ENCODE results near the gene ANXA6.

The ANXA6 gene

DNA sequence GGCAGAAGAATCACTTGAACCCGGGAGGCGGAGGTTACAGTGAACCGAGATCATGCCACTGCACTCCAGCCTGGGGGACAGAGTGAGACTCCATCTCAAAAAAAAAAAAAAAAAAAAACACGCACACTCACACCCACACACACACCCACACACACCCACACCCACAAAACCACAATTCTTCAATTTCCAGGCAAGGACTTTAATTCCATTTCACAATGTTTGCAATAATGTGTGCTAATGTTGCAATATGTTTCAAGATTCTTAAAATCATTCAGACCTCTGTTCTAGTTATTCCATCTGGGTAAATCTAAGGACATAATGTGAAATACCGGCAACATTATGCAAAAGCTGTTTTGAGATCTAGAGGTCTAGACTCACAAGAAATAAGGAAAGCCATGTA is 38.0 kb upstream of the ANXA6 start:
- Histone ChIP-seq H3K27me3 (ENCODE audit: insufficient read depth, low read depth) (no peaks in the 10 kb centered on the region), H3K27ac (no peak overlapping the region), H4K20me1 (ENCODE audit: insufficient read depth) (no peaks in the 10 kb centered on the region), H3K4me2 (no peak overlapping the region), H3K4me1 (ENCODE audit: low read depth, poor library complexity, severe bottlenecking) (peaks cover 20% of the 10 kb centered on the region), H3K36me3 (ENCODE audit: insufficient read depth) (no peaks in the 10 kb centered on the region), H3K9ac (no peak overlapping the region), H3K4me3 (IDR thresholded peaks at IDR 0.05; ENCODE audit: insufficient read depth, low read depth, low read length) (no peak overlapping the region), H2AFZ (ENCODE audit: low read depth) (no peak overlapping the region), H3K79me2 (ENCODE audit: insufficient read depth, low read depth) (no peaks in the 10 kb centered on the region)
- TF ChIP-seq, protein P1, sequence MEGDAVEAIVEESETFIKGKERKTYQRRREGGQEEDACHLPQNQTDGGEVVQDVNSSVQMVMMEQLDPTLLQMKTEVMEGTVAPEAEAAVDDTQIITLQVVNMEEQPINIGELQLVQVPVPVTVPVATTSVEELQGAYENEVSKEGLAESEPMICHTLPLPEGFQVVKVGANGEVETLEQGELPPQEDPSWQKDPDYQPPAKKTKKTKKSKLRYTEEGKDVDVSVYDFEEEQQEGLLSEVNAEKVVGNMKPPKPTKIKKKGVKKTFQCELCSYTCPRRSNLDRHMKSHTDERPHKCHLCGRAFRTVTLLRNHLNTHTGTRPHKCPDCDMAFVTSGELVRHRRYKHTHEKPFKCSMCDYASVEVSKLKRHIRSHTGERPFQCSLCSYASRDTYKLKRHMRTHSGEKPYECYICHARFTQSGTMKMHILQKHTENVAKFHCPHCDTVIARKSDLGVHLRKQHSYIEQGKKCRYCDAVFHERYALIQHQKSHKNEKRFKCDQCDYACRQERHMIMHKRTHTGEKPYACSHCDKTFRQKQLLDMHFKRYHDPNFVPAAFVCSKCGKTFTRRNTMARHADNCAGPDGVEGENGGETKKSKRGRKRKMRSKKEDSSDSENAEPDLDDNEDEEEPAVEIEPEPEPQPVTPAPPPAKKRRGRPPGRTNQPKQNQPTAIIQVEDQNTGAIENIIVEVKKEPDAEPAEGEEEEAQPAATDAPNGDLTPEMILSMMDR (conservative IDR thresholded peaks at IDR 0.05; ENCODE audit: low read depth, low read length): no peak

DNA sequence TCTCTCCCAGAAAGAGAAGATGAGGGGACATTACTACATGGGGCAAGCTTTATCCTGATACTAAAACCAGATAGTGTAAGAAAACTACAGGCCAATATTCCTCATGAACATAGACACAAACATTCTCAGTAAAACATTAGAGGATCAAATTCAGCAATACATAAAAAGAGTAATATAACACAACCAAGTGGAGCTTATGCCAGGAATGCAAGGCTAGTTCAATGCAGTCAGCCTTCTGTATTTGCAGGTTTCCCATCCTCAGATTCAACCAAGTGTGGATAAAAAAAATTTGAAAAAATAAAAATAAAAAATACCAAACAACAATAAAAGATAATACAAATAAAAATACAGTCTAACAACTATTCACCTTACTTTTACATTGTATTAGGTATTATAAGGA is 35.0 kb upstream of the ANXA6 start:
- Histone ChIP-seq H3K79me2 (ENCODE audit: insufficient read depth, low read depth) (no peaks in the 10 kb centered on the region), H3K4me2 (no peak overlapping the region)

DNA sequence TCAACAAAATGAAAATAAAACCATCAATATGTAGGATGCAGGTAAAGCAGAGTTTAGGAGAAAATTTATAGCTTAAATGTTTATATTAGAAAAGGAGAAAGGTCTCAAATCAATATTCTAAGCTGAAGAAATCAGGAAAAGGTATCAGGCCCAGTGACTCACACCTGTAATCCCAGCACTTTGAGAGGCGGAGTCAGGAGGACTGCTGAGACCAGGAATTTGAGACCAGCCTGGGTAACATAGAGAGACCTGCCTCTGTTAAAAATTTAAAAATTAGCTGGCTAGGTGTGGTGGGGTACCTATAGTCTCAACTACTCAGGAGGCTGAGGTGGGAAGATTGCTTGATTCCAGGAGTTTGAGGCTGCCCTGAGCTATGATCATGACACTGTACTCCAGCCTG is 34.1 kb upstream of the ANXA6 start:
- TF ChIP-seq, protein P1 (conservative IDR thresholded peaks at IDR 0.05; ENCODE audit: low read depth, low read length): no peak
- Histone ChIP-seq H2AFZ (ENCODE audit: low read depth) (no peak overlapping the region), H3K9ac (no peak overlapping the region), H3K4me1 (ENCODE audit: low read depth, poor library complexity, severe bottlenecking) (peaks cover 10% of the 10 kb centered on the region), H3K4me3 (IDR thresholded peaks at IDR 0.05; ENCODE audit: insufficient read depth, low read depth, low read length) (no peak overlapping the region), H3K27ac (no peak overlapping the region), H4K20me1 (ENCODE audit: insufficient read depth) (no peaks in the 10 kb centered on the region), H3K36me3 (ENCODE audit: insufficient read depth) (no peaks in the 10 kb centered on the region), H3K27me3 (ENCODE audit: insufficient read depth, low read depth) (no peaks in the 10 kb centered on the region), H3K4me2 (no peak overlapping the region), H3K79me2 (ENCODE audit: insufficient read depth, low read depth) (no peaks in the 10 kb centered on the region)

More for the DNA sequence above, 35.0 kb upstream of the ANXA6 start:
- Histone ChIP-seq H3K27me3 (ENCODE audit: insufficient read depth, low read depth) (no peaks in the 10 kb centered on the region), H3K36me3 (ENCODE audit: insufficient read depth) (no peaks in the 10 kb centered on the region), H2AFZ (ENCODE audit: low read depth) (no peak overlapping the region), H3K4me1 (ENCODE audit: low read depth, poor library complexity, severe bottlenecking) (peaks cover 19% of the 10 kb centered on the region), H3K4me3 (IDR thresholded peaks at IDR 0.05; ENCODE audit: insufficient read depth, low read depth, low read length) (no peak overlapping the region), H3K27ac (no peak overlapping the region), H4K20me1 (ENCODE audit: insufficient read depth) (no peaks in the 10 kb centered on the region), H3K9ac (no peak overlapping the region)
- TF ChIP-seq, protein P1 (conservative IDR thresholded peaks at IDR 0.05; ENCODE audit: low read depth, low read length): no peak

DNA sequence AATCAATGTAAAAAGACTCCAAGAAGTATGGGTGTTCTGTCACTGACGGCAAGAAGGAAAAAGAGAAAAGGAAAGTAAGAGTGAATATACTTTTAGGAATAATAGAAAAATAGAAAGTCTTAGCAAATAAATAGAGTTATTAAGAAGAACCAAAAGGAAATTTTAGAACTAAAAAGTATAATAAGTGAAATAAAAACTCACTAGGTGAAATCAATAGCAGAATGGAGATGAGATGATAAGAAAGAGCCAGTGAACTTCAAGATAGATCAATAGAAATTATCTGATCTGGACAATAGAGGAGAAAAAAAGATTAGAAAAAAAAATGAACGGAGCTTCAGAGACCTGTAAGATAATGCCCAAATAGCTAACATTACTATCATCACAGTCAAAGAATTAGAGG is 31.6 kb upstream of the ANXA6 start:
- H3K27ac ChIP-seq: no peak overlapping the region
- H3K27me3 ChIP-seq (ENCODE audit: insufficient read depth, low read depth): no peaks in the 10 kb centered on the region
- no peaks in the 10 kb centered on the region for H3K79me2 ChIP-seq (ENCODE audit: insufficient read depth, low read depth)
- H2AFZ ChIP-seq (ENCODE audit: low read depth): no peak overlapping the region
- no peak overlapping the region for H3K4me2 ChIP-seq
- H4K20me1 ChIP-seq (ENCODE audit: insufficient read depth): no peaks in the 10 kb centered on the region
- H3K36me3 ChIP-seq (ENCODE audit: insufficient read depth): no peaks in the 10 kb centered on the region
- TF ChIP-seq, protein P1 (conservative IDR thresholded peaks at IDR 0.05; ENCODE audit: low read depth, low read length): no peak
- H3K4me1 ChIP-seq (ENCODE audit: low read depth, poor library complexity, severe bottlenecking): no peaks in the 10 kb centered on the region
- H3K4me3 ChIP-seq (IDR thresholded peaks at IDR 0.05; ENCODE audit: insufficient read depth, low read depth, low read length): no peak overlapping the region
- no peak overlapping the region for H3K9ac ChIP-seq
